ENCODE results near the gene PPP2R5A.
"Not testable (repeated sequence)": the region's sequence is repeated elsewhere in the genome, so short reads cannot be mapped to it uniquely, and the experiment has no call there.

Gene PPP2R5A

GRCh38 chr1:212364985-212365384, 79.8 kb downstream of the PPP2R5A start:
- DNase-seq, result no peak

- DNase-seq, result no peak
Measured at GRCh38 chr1:212366901-212367300, 81.7 kb downstream of the PPP2R5A start.

DNA sequence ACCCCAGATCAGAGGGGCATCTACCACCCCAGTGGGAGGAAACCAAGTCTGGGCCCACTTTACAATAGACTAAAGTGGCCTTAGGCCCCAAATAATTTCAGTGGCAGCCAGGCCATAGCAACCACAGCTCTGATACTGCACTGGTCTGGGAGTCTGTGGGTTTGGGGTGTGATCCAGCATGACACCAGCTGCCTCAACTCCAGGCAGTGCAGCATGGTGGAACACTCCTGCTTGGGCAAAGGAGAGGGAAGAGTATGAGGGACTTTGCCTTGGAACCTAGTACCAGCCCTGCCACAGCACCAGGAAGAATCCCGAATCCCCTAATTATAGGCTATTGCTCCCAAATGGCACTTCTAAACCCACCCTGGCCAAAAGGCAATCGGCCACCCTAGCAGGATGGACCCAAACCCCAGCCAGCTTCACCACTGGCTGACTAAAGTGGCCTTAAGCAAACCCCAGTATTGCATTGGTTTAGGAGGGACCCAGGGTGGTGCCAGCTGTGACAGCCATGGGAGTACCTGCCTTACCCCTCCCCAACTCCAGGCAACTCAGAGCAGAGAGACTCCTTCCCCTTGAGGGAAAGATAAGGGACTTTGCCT, 82.4 kb downstream of the PPP2R5A start:
- no peak for DNase-seq

DNA sequence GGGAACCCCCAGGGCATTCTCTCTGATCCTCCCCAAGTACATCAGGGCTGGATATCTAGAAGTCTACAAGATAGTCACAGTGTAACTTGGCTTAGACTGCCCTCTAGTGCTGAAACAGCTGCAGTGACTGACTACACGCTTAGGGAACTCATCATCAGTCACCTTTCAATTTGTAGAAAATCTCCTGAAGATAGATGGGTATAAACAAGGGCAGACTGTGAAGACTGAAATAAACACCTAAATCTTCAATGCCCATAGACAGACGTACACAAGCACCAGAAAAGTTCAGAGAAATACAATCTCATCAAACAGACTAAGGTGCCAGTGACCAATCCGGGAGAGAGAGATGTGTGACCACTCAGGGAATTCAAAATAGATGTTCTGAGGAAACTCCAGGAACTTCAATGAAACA, 82.9 kb downstream of the PPP2R5A start:
- DNase-seq, result peak; percentile 71

GRCh38 chr1:212375986-212376385, 90.8 kb downstream of the PPP2R5A start:
- no peak for DNase-seq

DNA sequence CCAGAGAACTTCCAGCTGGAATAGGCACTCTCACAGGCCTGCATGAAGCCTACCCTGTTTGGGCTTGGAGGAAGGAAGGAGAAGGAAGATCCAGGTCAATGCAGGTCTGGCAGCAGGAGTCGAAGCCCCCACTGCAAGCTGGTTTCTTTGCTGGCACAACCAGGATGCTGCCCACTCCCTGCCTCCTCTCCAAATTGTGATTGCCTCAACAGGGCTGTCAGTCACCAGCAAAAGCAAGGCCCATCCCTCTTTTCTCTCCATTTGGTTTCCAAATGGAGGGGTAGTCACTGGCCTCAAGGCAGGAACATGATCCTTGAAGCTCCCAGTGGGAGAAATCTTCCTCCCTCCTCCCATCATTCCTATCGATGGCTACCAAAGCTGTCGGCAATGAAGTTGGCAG, 92.4 kb downstream of the PPP2R5A start:
- DNase-seq, result no peak

DNA sequence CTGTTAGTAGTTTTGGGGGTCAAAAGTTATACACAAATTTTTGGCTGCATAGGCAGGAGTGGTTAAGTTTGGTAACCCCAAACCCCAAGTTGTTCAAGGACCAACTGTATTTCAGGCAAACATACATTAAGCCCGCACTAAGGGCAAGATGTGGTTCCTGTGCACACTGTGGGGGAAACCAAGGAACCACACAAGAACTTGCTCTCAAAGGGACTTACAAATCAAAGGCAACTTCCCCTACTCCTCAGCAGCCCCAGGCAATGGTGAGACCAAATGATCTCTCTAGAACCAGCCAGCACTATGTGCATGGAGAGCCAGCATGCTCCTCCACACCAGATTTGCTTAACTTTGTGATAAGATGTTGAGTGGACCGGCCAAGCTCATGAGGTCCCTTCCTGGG, 94.2 kb downstream of the PPP2R5A start:
- DNase-seq, result no peak

GRCh38 chr1:212381397-212382035, 96.3 kb downstream of the PPP2R5A start:
- peak; percentile 34 for DNase-seq

- no peak for DNase-seq
Measured at GRCh38 chr1:212386029-212386428, 100.8 kb downstream of the PPP2R5A start.

GRCh38 chr1:212388985-212389716, 103.9 kb downstream of the PPP2R5A start:
- DNase-seq, result no peak

DNA sequence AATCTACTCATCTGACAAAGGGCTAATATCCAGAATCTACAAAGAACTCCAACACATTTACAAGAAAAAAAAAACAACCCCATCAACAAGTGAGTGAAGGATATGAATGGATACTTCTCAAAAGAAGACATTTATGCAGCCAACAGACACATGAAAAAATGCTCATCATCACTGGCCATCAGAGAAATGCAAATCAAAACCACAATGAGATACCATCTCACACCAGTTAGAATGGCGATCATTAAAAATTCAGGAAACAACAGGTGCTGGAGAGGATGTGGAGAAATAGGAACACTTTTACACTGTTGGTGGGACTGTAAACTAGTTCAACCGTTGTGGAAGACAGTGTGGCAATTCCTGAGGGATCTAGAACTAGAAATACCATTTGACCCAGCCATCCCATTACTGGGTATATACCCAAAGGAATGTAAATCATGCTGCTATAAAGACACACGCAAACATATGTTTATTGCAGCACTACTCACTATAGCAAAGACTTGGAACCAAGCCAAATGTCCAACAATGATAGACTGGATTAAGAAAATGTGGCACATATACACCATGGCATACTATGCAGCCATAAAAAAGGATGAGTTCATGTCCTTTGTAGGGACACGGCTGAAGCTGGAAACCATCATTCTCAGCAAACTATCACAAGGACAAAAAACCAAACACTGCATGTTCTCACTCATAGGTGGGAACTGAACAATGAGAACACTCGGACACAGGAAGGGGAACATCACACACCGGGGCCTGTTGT, 110.6 kb downstream of the PPP2R5A start:
- DNase-seq, result not testable (repeated sequence)

GRCh38 chr1:212396638-212397037, 111.4 kb downstream of the PPP2R5A start:
- no peak for DNase-seq

GRCh38 chr1:212397171-212397570, 112.0 kb downstream of the PPP2R5A start:
- no peak for DNase-seq

GRCh38 chr1:212401042-212401441, 115.8 kb downstream of the PPP2R5A start:
- DNase-seq, result peak; percentile 22

DNA sequence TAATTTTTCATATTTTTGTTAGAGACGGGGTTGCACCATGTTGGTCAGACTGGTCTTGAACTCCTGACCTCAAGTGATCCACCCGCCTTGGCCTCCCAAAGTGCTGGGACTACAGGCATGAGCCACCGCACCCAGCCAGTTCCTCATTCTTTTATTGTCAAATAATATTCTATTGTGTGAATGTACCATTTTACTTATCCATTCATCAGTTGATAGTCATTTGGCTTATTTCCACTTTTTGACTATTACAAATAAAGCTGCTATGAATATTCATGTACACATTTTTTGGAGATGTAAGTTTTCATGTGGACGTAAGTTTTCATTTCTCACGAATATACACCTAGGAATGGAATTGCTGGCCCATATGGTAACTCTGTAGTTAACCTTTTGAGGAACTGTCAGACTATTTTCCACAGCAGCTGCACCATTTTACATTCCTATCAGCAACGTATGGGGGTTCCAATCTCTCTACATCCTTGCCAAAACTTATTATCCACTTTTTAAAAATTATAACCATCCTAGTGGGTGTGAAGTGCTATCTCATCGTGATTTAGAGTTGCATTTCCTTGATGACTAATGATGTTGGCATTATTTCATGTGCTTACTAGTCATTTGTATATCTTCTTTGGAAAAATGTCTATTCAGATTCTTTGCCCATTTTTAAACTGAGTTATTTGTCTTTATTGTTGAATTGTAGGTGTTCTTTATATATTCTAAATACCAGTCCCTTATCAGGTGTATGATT, 116.8 kb downstream of the PPP2R5A start:
- peak; percentile 77 for DNase-seq

DNA sequence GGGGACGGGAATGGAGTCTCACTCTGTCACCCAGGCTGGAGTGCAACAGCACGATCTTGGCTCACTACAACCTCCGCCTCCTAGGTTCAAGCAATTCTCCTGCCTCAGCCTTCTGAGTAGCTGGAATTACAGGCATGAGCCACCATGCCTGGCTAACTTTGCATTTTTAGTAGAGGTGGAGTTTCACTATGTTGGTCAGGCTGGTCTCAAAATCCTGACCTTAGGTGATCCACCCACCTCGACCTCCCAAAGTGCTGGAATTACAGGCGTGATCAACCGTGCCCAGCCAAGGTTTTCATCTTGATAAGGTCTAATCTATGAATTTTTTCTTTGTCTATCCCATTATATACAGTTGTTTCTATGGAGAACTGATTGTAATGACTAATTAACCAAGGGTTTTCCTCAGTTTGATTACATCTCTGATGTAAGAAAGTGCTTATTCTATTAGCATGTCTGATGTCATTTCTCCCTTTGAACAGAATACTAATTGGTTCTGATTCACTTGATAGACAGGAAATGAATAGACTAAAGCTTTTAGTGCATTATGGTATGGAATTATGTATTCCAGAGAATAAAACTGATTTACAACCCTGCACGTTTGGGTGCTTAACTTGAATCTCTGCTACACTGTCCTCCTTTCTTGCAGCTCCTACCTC, 117.6 kb downstream of the PPP2R5A start:
- peak; percentile 55 for DNase-seq

DNA sequence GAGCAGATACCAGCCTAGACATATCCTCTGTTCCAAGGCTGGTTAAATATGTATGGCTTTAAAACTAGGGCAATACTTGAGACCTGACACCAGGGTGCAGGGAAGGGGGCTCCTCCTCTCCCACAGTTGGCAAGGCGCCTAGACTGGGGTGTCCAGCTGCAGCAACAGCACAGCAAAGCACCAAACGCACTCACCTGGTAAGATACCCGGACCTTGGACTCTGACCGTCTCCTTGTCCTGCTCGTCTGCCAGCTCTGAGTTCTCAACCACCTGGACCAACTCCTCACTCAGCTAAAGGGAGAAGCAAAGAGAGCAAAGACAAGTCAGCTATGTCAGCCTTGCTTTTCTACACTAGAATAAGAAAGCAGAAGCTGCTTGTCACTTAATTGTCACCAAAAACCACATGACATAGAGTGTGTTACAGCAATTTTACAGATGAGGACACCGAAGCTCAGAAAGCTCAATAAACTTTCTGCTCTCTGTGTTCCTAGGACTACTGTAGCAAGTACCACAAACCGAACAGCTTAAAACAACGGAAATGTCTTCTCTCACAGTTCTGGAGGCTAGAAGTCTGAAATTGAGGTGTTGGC, 125.1 kb downstream of the PPP2R5A start:
- DNase-seq, result peak; percentile 72

All from inflammatory macrophage treated with lipopolysaccharide for 4 hours (primary cell).